NCI-H146 treated with DMSO at 0.1 percent for 48 hours (cell line): ENCODE results near the gene PARVG.

Experiments
- DNase-seq: peaks from one replicate; lab custom pipeline; 2025; ENCODE audit not compliant: unreplicated experiment; lab: John Stamatoyannopoulos, UW

Gene PARVG

GRCh38 chr22:44180706-44181032 is at the start of gene PARVG:
Gene PARVG, plus strand, starts transcription at chr22:44180925. Its CDS starts 2,405 bp downstream, at chr22:44183330.
- DNase-seq, result no peak

GRCh38 chr22:44131412-44131811 is 49.3 kb upstream of the PARVG start:
- no peak for DNase-seq

GRCh38 chr22:44131989-44132685 is 48.6 kb upstream of the PARVG start:
- no peak for DNase-seq

GRCh38 chr22:44132724-44133123 is 48.0 kb upstream of the PARVG start:
- no peak for DNase-seq

DNA sequence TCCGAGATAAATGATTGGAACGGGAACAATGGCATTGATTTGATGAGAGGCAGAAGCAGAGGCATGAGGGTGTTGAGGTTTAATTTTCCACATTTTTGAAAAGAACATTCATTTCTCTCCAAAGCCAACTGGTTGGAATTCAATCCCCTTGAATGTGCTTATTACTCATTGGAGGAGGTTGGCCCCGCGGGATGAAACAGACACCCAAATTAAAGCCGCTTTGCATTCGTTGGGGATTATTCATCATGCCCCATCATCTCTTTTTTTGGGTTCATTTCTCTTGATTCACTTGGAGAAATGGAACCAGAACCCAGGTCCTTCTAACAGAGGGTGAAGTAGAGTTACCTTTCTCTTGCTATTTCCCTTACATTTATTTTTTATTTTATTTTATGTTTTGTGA is 47.6 kb upstream of the PARVG start:
- DNase-seq, result no peak

DNA sequence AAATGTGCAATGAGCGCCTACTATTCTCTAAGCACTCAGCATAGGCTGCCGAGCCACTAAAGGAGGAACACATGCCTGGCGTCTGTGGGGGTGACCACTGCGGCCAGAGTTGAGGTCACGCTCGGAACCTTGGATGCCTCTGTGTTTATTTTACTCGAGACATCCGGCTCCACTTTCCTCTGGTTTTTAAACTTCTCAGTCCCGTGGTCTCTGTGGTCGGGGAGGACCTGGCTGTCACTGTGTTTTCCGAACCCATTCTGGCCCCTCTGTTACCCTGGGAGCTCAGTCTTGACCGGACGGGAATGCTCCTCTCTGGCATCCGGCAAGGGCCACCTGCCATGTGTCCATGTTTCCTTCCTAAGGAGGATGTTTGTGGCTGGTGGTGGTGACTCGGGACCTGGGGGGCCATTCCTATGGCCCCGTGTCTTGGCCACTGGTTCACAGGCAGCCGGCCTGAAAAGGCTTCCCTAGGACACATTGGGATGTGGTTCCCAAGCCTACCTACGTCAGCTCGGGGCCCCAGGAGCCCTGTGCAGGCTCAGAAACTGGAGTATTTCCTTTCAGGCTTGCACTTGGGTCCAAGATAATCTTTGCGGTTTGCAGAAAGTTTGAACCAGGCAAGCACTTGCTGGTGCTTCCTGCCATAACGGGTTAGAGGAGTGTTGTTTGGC is 46.7 kb upstream of the PARVG start:
- DNase-seq, result no peak

DNA sequence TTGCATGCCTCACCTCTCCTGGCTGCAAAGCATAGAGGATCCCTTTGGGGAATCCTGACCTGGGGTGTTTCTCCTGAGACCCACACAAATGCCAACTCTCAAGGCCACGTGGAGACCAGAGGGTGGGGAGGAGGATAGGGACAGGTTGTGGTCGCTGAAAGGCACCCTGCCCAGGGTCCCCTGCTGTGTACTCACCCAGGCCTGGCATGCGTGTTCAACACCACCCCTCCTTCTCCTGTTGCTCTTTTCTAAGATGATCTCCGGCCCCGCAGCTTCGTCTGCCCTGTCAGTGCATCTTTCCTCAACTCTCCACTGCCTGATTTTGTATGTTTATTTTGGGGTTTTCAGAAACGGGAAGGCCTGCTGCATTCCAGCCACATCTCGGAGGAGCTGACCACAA is 44.6 kb upstream of the PARVG start:
- no peak for DNase-seq

DNA sequence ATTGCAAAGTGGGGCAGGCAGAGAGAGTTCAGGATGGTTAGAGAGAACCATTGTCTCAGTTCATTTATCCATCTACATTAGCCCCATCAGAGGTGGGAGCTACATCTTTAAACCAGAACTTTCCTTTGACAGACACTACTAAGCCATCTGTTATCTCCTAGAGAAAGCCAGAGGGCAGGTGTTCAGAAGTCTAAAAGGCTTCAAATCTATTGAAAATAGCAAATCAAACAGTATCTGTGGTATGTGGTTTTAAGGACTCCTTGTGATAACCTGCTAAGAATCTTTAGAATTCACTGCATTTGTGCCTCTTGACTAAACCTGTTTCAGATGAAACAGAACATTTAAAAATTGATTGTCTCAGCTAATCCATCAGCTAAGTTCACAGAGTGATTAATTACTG is 43.9 kb upstream of the PARVG start:
- DNase-seq, result no peak

- DNase-seq, result no peak
Measured at GRCh38 chr22:44137415-44137814, 43.3 kb upstream of the PARVG start.

DNA sequence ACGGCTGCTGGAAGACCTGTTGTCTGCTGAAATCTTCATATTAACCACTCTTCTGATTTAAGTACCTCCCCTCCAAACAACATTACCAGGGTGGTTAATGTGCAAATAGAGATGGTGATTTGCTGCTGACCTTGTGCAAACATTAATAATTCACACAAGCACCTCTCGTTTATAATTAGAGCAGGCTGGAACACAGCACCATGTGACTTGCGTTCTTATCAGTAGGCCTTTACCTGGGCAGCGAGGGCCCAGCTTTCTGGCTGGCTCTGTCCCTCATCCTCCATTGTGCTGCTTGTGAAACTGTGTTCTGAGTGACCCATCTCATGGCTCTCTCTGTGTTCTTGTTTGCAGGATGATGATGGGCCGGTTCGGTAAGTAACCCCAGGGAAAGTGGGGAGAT is 41.0 kb upstream of the PARVG start:
- DNase-seq, result peak; percentile 43

DNA sequence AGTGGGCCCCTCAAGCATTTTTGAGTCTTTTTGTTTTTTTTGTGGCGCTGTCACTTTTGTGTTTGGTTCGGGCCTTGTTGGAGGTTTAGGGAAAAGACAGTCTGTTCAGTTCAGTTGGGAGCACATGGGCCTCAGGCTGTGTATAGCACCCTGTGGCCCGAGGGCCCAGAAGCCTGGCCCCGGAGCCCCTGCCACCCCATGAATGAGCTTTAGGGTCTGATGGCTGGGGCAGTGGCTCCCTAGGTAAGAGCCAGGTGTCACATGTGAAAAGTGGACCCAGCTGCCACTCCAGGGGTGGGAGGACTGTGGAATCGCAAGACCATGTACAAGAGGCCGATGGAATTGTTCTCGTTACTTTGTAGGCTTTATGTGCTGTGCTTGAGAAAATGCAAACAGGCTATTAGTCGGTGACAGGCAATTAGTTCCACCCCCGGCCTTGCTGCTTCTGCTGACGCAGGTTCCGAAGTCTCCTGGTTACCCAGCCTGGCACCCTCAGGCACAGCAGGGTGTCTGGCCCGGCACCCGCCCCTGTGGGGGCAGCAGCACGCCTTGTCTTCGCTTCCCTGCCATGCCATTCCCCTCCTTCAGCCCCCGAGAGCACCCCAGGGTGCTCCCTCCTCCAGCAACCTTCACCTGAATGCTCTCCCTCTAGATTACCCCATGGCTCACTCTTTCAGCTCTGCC is 38.2 kb upstream of the PARVG start:
- no peak for DNase-seq

DNA sequence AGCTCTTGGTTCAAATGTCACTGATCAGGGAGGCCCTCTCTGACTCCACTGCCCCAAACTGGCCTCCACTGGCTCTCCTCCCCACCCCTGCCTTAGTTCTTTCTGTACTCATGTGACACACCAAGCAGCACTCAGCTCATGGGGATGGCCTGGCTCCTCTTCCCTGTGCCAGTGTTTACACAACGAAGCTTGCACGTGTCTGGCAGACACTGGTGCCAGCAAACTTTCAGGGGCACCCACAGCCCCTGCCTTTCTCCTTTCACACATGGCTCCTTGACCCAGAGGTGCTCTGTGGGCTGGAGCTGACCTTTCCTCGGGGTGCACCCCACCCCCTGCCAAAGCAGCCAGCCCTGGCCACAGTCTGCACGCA is 37.6 kb upstream of the PARVG start:
- no peak for DNase-seq

GRCh38 chr22:44143579-44143978 is 37.1 kb upstream of the PARVG start:
- no peak for DNase-seq

DNA sequence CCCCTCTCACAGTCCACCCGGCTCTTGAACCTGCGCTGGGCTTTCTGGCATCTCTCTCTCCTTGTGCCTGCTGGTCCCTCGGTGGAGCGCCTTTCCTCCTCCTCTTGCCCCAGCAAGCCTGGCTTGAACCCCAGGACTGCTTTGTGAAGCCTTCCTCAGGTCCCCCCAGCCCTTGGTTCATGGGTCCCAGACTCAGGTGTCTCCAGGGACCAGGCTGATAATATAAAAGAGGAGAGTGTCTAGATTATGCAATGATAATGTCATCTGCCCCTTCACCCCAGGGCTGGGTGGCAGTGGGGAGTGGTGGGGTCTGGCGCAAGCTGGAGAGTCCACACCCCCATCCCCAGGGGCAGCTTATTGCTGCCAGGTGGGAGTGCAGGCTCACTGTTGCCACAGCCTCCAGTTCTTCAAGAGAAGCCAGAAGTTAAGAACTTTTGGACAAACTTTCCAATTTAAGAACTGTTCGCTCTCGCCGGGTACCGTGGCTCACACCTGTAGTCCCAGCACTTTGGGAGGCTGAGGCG is 36.6 kb upstream of the PARVG start:
- DNase-seq, result no peak

- DNase-seq, result no peak
Measured at GRCh38 chr22:44145544-44145943, 35.2 kb upstream of the PARVG start.

GRCh38 chr22:44146088-44146861 is 34.5 kb upstream of the PARVG start:
- no peak for DNase-seq

DNA sequence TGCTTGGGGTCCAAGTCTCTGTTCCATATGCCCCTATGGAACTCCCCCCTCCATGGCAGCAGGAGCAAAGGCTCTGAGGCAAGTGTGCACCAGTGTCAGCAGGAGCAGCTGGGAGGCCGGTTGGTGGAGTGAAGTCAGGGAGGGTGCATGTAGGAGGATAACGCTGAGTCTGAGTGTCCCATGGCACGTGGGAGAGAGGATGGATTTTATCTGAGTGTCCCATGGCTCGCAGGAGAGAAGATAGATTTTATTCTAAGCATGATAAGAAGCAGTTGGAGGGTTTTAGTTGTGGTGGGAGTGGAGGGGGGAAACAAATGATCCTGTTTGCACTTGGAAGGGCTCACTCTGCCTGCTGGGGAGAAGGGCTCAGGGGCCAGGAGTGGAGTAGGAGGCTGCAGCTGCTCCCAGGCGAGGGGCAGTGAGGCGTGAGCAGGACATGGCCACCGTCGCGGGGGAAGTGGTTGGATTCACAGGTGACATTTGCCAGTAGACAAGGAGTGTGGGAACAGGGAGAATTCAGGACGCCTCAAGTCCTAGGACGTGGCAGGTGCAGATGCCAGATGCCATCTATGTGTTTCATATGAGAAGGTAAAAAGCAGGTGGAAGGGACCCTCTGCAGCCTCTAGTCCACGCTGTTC is 33.6 kb upstream of the PARVG start:
- DNase-seq, result no peak

- no peak for DNase-seq
Measured at GRCh38 chr22:44147821-44148574, 32.7 kb upstream of the PARVG start.

DNA sequence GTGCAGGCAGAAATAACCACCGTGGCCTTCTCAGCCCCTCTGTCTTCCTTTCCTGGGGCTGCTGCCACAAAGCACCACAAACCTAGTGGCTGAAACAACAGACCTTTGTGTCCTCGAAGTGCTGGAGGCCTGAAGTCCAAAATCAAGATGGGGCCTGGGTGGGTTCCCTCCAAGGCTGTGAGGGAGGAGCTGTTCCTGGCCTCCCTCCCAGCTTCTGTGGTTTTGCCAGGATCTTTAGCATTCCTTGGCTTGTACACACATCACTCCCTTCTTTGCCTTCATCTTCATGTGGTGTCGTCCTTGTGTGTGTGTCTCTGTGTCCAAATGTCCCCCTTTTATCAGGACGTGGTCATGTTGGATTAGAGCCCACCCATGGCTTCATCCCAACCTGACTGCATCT is 29.0 kb upstream of the PARVG start:
- no peak for DNase-seq

DNA sequence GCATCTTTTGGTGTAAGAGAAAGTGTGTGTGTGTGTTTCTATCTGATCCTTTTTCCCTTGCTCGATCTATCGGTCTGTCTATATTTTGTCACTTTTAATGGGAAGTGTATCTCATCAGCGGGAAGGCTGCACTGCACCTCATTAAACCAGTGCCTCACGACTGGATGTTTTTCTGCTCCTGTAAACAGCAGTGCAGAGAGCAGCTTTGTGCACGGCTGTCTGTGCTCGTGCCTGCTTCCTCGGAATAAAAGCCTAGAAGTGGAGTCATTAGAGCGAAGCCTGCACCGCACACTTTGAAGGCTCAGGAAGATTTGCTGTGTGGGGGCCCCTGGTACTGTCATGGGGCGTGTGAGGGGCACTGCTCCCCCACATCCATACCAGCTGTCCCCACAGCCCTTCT is 27.0 kb upstream of the PARVG start:
- DNase-seq, result no peak
